NOMO-1 treated with DMSO at 0.1 percent for 48 hours (cell line): ENCODE data around the gene DPEP2NB.
"Not testable (repeated sequence)": the region's sequence is repeated elsewhere in the genome, so short reads cannot be mapped to it uniquely, and the experiment has no call there.

Source experiments
- DNase-seq: peaks from one replicate; lab custom pipeline; 2025; ENCODE audit not compliant: unreplicated experiment; lab: John Stamatoyannopoulos, UW

DPEP2NB gene

GRCh38 chr16:68015681-68016080 lies at the start of gene DPEP2NB:
Gene DPEP2NB (minus strand): TSS chr16:68015911. CDS start chr16:68015770, 141 bp downstream.
- no peak for DNase-seq

- peak; percentile 71 for DNase-seq
Measured at GRCh38 chr16:68064791-68065365, 49.2 kb upstream of the DPEP2NB start.

GRCh38 chr16:68062910-68063393 lies 47.2 kb upstream of the DPEP2NB start:
- no peak for DNase-seq

- DNase-seq, result peak; percentile 54
Measured at GRCh38 chr16:68061396-68061795, 45.7 kb upstream of the DPEP2NB start.

GRCh38 chr16:68059804-68060203 lies 44.1 kb upstream of the DPEP2NB start:
- no peak for DNase-seq

GRCh38 chr16:68055395-68055794 lies 39.7 kb upstream of the DPEP2NB start:
- no peak for DNase-seq

GRCh38 chr16:68049449-68049848 lies 33.7 kb upstream of the DPEP2NB start:
- DNase-seq, result no peak

GRCh38 chr16:68047987-68048386 lies 32.3 kb upstream of the DPEP2NB start:
- no peak for DNase-seq

GRCh38 chr16:68046106-68046505 lies 30.4 kb upstream of the DPEP2NB start:
- no peak for DNase-seq

GRCh38 chr16:68041783-68042182 lies 26.1 kb upstream of the DPEP2NB start:
- DNase-seq, result peak; percentile 93

GRCh38 chr16:68040506-68041288 lies 25.0 kb upstream of the DPEP2NB start:
- peak; percentile 73 for DNase-seq

GRCh38 chr16:68037841-68038597 lies 22.3 kb upstream of the DPEP2NB start:
- DNase-seq, result peak; percentile 71

- DNase-seq, result no peak
Measured at GRCh38 chr16:68035227-68035626, 19.5 kb upstream of the DPEP2NB start.

GRCh38 chr16:68033101-68033500 lies 17.4 kb upstream of the DPEP2NB start:
- DNase-seq, result no peak

GRCh38 chr16:68031951-68032350 lies 16.2 kb upstream of the DPEP2NB start:
- no peak for DNase-seq

- DNase-seq, result not testable (repeated sequence)
Measured at GRCh38 chr16:68030108-68030507, 14.4 kb upstream of the DPEP2NB start.

- no peak for DNase-seq
Measured at GRCh38 chr16:68028996-68029395, 13.3 kb upstream of the DPEP2NB start.

- DNase-seq, result peak; percentile 85
Measured at GRCh38 chr16:68022728-68023537, 7.2 kb upstream of the DPEP2NB start, which contains the start of the genes DDX28 and DUS2. Gene DDX28 (minus strand): TSS chr16:68023232. CDS start chr16:68023202, 30 bp downstream. Gene DUS2 (plus strand): TSS chr16:68023284. CDS start chr16:68038024, 14,740 bp downstream.

- DNase-seq, result no peak
Measured at GRCh38 chr16:68022278-68022727, 6.6 kb upstream of the DPEP2NB start.

- no peak for DNase-seq
Measured at GRCh38 chr16:68021490-68021889, 5.8 kb upstream of the DPEP2NB start.
